Brain microvascular endothelial cell (primary cell): Measurements from ENCODE around the gene TCP1.
A peak's percentile ranks its signal among the peaks of the same experiment; 100 is the strongest.

Experiments used
- DNase-seq: peaks from one replicate; pipeline ENCODE4 v3.0.0-alpha.2; 2020
- H3K27ac ChIP-seq: fragments of 250-450 bp; sonication (Bioruptor Pico); 2 replicates; pipeline ENCODE4 v1.5.1; 2020; ENCODE audit warnings: mild to moderate bottlenecking, moderate library complexity
- H3K27me3 ChIP-seq: fragments of 250-450 bp; sonication (Bioruptor Pico); replicated peaks from 2 replicates; pipeline ENCODE4 v1.5.1; 2020; ENCODE audit warnings: mild to moderate bottlenecking
- H3K36me3 ChIP-seq: fragments of 250-450 bp; sonication (Bioruptor Pico); replicated peaks from 2 replicates; pipeline ENCODE4 v1.5.1; 2020; ENCODE audit warnings: mild to moderate bottlenecking
- H3K4me3 ChIP-seq: 2 replicates; pipeline ENCODE4 v1.5.1; 2011; ENCODE audit warnings: low read depth, mild to moderate bottlenecking, control low read depth, low read length, moderate library complexity
- in situ Hi-C: cut with HindIII; loops from 2 replicates; pipeline ENCODE4 v1.10.0; 2017; ENCODE audit warnings: low sequenced_read_pairs, low pct_ligation_motif_present
- TF ChIP-seq, protein P1 (sequence below): IDR thresholded peaks from 2 replicates; pipeline ENCODE4 v1.5.1; 2011; ENCODE audit warnings: low read depth, mild to moderate bottlenecking, moderate library complexity, low read length, control low read depth, inconsistent platforms; ENCODE audit errors: missing control alignments

Gene TCP1

DNA sequence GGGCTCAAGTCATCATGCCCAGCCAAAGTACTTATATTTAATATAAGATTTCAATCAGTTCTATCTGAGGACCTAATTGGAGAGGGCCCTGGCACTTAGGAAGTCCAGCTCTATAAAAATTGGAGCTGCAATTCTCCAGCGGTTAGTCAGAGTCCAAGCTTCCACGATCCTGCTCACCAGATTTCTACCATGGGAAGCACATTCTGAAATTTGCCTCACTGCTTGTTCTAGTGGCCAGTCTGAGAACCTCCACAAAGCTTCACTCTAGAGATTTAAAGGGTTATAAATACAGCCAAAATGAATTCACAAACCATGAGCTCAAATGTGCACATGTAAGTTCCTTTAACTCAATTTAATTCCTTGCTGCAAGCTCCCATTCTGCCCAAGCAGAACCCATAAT is 44.2 kb upstream of the TCP1 start:
- H3K27me3 ChIP-seq: no peaks in the 10 kb centered on the region

DNA sequence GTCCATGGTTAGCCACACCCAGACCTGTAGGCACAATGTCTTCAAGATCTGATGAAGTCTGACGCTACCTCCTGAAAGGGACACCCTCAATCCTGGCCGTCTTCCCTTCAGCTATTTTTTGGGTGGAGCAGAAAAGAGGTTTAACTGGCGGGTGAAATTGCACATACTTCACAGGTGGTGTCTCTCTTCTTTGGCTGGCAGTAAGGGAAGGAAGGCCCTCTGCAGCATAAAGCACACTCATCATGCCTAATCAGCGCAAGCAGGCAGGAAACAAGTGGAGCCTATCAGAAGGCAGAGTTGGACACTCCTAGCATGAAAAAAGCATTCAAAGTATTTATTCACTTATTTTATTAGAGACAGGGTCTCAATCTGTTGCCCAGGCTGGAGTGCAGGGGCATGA is 43.5 kb upstream of the TCP1 start:
- DNase-seq: no peak
- no peaks in the 10 kb centered on the region for H3K36me3 ChIP-seq
- H3K27ac ChIP-seq: no peak overlapping the region
- H3K4me3 ChIP-seq: no peak overlapping the region
- in situ Hi-C loops: no loop called here
- no peaks in the 10 kb centered on the region for H3K27me3 ChIP-seq
- TF ChIP-seq, protein P1, sequence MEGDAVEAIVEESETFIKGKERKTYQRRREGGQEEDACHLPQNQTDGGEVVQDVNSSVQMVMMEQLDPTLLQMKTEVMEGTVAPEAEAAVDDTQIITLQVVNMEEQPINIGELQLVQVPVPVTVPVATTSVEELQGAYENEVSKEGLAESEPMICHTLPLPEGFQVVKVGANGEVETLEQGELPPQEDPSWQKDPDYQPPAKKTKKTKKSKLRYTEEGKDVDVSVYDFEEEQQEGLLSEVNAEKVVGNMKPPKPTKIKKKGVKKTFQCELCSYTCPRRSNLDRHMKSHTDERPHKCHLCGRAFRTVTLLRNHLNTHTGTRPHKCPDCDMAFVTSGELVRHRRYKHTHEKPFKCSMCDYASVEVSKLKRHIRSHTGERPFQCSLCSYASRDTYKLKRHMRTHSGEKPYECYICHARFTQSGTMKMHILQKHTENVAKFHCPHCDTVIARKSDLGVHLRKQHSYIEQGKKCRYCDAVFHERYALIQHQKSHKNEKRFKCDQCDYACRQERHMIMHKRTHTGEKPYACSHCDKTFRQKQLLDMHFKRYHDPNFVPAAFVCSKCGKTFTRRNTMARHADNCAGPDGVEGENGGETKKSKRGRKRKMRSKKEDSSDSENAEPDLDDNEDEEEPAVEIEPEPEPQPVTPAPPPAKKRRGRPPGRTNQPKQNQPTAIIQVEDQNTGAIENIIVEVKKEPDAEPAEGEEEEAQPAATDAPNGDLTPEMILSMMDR: no peak

More for the DNA sequence above, 44.2 kb upstream of the TCP1 start:
- in situ Hi-C loops: no loop called here
- peak; percentile 39 for DNase-seq
- no peaks in the 10 kb centered on the region for H3K36me3 ChIP-seq
- H3K4me3 ChIP-seq: no peak overlapping the region
- no peak overlapping the region for H3K27ac ChIP-seq
- TF ChIP-seq, protein P1: no peak

DNA sequence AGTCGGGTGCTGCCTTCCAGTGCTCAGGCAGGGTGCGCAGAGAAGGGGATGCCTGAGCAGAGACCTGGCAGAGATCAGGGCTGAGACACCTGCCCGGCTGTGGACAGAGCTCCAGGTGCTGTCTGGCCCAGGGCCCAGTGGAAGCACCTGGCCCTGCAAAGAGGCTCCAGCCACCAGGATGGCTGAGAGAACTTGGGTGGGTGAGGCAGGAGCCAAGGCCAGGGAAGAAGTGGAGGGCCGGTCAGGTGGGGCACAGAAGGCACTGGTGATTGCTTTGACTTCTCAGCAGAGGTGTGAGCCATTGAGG is 41.9 kb upstream of the TCP1 start:
- no peak overlapping the region for H3K27ac ChIP-seq
- no peak for DNase-seq
- no peaks in the 10 kb centered on the region for H3K27me3 ChIP-seq
- in situ Hi-C loops: no loop called here
- no peaks in the 10 kb centered on the region for H3K36me3 ChIP-seq
- no peak overlapping the region for H3K4me3 ChIP-seq
- TF ChIP-seq, protein P1: no peak

DNA sequence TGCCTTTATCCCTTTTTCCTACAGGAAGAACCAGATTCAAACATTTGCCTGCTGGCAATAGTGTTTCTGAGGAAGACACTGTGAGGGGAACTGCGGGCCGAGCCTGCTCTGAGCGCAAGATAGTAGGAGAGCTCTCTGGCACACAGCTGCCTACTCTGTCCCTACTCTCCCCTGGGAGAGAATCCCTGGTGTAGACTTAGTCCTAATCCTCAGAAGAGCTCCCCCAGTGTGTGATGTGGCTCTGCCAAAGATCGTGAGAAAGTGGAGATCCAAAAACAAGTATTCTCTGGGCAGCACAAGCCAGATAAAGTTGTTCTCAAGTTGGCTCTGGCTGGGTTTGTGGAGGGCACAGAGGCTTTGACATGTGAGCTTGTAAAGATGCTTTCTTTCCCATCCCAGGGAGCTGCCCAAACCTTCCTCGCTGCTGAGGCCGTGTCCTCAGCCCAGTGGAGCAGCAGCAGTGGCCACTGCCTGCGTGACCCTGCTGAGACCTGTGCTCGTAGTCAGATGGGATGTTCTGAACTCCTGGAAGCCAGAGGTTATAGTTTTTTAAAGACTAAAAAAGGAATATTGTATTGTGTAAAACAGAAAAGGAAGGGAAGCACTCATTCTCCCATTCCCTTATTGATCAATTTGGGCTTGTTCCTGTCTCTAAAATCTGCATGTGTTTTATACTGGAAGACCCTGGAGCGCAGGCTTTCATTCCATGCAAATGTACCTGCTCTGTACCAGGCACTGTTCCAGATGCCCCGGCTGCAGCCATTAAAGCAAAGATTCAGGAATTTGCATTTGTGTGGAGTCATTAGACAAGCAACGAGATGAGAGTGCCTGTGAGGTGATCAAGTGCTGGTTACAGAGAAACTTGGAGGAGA is 41.3 kb upstream of the TCP1 start:
- no peaks in the 10 kb centered on the region for H3K36me3 ChIP-seq
- in situ Hi-C loops: no loop called here
- no peak for DNase-seq
- no peak overlapping the region for H3K4me3 ChIP-seq
- H3K27me3 ChIP-seq: no peaks in the 10 kb centered on the region
- TF ChIP-seq, protein P1: no peak
- no peak overlapping the region for H3K27ac ChIP-seq

DNA sequence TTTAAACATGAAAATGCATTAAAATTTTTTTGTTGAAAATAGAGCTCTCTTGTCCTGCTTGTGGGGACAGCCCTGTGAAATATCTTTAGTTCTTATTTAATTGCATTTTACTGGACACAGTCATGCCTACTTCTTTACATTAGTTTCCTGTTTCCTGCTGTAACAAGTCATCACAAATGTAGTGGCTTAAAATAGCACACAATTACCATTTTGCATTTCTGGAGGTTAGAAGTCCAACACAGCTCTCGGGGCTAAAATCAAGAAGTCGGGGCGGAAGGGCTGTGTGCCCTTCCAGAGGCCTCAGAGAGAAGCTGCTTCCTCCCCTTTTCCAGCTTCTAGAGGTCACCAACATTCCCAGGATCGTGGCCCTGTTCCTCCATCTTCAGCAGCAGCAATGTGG is 40.1 kb upstream of the TCP1 start:
- Histone ChIP-seq H3K36me3 (no peaks in the 10 kb centered on the region), H3K27ac (no peak overlapping the region), H3K4me3 (no peak overlapping the region), H3K27me3 (no peaks in the 10 kb centered on the region)
- in situ Hi-C loops: no loop called here
- no peak for DNase-seq
- TF ChIP-seq, protein P1: no peak

DNA sequence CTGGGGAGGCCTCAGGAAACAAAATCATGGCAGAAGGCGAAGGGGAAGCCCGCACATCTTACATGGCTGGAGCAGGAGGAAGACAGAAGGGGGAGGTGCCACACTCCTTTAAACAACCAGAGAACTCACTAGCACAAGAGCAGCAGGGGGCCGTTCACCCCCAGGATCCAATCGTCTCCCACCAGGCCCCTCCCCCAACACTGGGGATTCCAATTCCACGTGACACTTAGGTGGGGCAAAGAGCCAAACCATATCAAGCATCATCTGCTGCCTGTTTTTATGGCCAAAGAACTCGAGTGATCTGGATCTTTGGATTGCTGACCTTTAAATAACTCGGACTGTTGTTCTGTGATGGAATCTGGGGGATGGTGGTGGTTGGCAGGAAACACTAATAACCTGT is 38.7 kb upstream of the TCP1 start:
- no peak overlapping the region for H3K4me3 ChIP-seq
- no peaks in the 10 kb centered on the region for H3K27me3 ChIP-seq
- TF ChIP-seq, protein P1: no peak
- H3K27ac ChIP-seq: no peak overlapping the region
- DNase-seq: no peak
- in situ Hi-C loops: no loop called here
- H3K36me3 ChIP-seq: no peaks in the 10 kb centered on the region
